Measurements from ENCODE around the gene GRID1. TPM values are rescaled to one million over a fixed set of nuclear protein-coding genes. Genes with fewer than 3 reads are reported as not detected.

GRID1 gene
- polyA plus RNA-seq, 1 of the 3 experiments (the other 2 are of a cell fraction) = 0.13 TPM

DNA sequence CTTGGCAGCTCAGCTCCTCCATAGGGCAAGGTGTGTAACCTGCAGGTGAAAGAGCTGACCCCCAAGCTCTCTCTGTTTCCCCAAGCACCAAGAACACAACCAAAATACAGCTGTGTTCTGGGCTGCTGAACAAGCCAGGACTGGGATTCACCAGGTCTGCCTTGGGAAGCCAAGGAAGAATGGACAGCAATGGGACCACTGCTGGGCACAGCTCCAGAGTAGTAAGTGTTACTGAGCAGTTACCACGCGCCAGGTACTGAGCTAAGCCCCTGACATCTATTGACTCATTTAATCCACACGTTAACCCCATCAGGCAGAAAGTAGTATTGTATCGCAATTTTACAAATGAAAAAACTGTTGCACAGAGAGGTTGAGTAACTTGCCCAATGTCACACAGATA lies 168.3 kb downstream of the GRID1 start (continued):
- no peak for TF ChIP-seq RCOR1 (IDR thresholded peaks at IDR 0.05; ENCODE audit: low read length)
- no peak for TF ChIP-seq ELF1 (IDR thresholded peaks at IDR 0.05)
- TF ChIP-seq FOXM1 (IDR thresholded peaks at IDR 0.05; ENCODE audit: low read depth) = no peak
- no peak for TF ChIP-seq FOXJ3 (CRISPR knock-in tag; IDR thresholded peaks at IDR 0.05)
- no peak for TF ChIP-seq EZH2phosphoT487 (IDR thresholded peaks at IDR 0.05; ENCODE audit: borderline replicate concordance, low read depth)
- TF ChIP-seq, protein P1, sequence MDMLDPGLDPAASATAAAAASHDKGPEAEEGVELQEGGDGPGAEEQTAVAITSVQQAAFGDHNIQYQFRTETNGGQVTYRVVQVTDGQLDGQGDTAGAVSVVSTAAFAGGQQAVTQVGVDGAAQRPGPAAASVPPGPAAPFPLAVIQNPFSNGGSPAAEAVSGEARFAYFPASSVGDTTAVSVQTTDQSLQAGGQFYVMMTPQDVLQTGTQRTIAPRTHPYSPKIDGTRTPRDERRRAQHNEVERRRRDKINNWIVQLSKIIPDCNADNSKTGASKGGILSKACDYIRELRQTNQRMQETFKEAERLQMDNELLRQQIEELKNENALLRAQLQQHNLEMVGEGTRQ (IDR thresholded peaks at IDR 0.05; ENCODE audit: borderline replicate concordance, low read depth, low read length) = no peak
- no peak for TF ChIP-seq CHD2 (IDR thresholded peaks at IDR 0.05; ENCODE audit: low read length, partially characterized antibody)
- no peak for TF ChIP-seq FOSL2 (IDR thresholded peaks at IDR 0.05; ENCODE audit: borderline replicate concordance, low read depth)

DNA sequence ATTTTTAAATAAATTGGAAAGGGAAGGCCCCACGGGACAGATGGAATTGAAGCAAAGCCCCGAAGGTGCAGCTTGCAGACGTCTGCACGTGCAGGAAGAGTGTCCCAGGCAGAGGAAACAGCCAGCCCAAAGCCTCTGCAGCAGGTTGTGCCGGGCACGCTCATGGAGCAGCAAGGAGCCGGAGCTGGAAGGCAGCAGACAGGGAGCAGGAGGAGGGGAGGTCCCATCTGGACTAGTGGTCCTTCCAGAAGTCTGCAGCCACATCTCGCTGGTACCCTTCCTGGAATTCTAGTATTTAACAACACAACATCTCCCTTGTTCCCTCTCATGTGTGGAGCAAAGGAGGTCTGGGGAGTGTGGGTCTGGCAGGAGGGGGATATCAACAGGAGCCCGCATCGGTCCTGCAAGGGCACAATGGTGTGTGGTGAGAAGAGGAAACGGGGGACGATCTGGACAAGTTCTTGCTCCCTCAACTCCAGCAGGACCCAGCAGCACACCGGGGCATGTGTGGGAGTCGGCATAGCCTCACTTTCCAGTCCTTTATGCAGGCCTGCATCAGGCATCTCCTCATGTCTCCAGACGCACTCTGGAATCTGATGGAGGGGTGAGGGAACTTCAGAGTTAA lies 169.3 kb downstream of the GRID1 start:
- H3K79me2 ChIP-seq (ENCODE audit: insufficient read depth) = no peaks in the 10 kb centered on the region
- H3K4me1 ChIP-seq (ENCODE audit: control insufficient read depth in 1 of 2, insufficient read depth in 2 of 2, low read depth in 1 of 2, low read length in 1 of 2) = peaks cover 0 to 4% of the 10 kb centered on the region in 2 experiments; a peak in 1 of 4 replicates
- WGBS (ENCODE audit: low lambda C conversion rate) = 42% methylated on average over 14 of the region's 15 CpGs
- H3K9me3 ChIP-seq = no peaks in the 10 kb centered on the region
- no peak overlapping the region for H3K27ac ChIP-seq (ENCODE audit: low read depth in 2 of 2, low read length in 1 of 2)
- H3K27me3 ChIP-seq (ENCODE audit: insufficient read depth) = no peaks in the 10 kb centered on the region
- TF ChIP-seq NFIC (IDR thresholded peaks at IDR 0.05; ENCODE audit: borderline replicate concordance) = no peak
- no peak for TF ChIP-seq ELF1 (IDR thresholded peaks at IDR 0.05)
- no peak for TF ChIP-seq SMC3 (IDR thresholded peaks at IDR 0.05; ENCODE audit: low read depth, low read length)
- TF ChIP-seq FOXJ3 (CRISPR knock-in tag; IDR thresholded peaks at IDR 0.05) = no peak
- TF ChIP-seq MEF2A (IDR thresholded peaks at IDR 0.05; ENCODE audit: borderline replicate concordance, low read depth) = no peak
- no peak for TF ChIP-seq GATA2 (CRISPR knock-in tag; IDR thresholded peaks at IDR 0.05)
- TF ChIP-seq RCOR1 (IDR thresholded peaks at IDR 0.05; ENCODE audit: low read length) = no peak
- no peak for TF ChIP-seq NRF1 (IDR thresholded peaks at IDR 0.05; ENCODE audit: low read depth, low read length)
- TF ChIP-seq FOSL2 (IDR thresholded peaks at IDR 0.05; ENCODE audit: borderline replicate concordance, low read depth) = no peak
- no peak for TF ChIP-seq EZH2phosphoT487 (IDR thresholded peaks at IDR 0.05; ENCODE audit: borderline replicate concordance, low read depth)
- no peak for TF ChIP-seq FOXM1 (IDR thresholded peaks at IDR 0.05; ENCODE audit: low read depth)
- TF ChIP-seq POLR2AphosphoS5 (IDR thresholded peaks at IDR 0.05; ENCODE audit: low read depth, low read length) = no peak
- TF ChIP-seq, protein P1 (IDR thresholded peaks at IDR 0.05; ENCODE audit: borderline replicate concordance, low read depth, low read length) = no peak
- TF ChIP-seq EP300 (IDR thresholded peaks at IDR 0.05; ENCODE audit: borderline replicate concordance in 1 of 2, low read depth in 1 of 2, low read length in 1 of 2) = no peak
- no peaks in the 10 kb centered on the region for H4K20me1 ChIP-seq (ENCODE audit: insufficient read depth)
- no peak overlapping the region for H3K9ac ChIP-seq
- H3K4me3 ChIP-seq (ENCODE audit: low read depth in 2 of 2, low read length in 1 of 2) = no peak overlapping the region
- no peak overlapping the region for H2AFZ ChIP-seq (ENCODE audit: low read depth)
- H3K9me2 ChIP-seq = no peaks in the 10 kb centered on the region
- no peaks in the 10 kb centered on the region for H3K36me3 ChIP-seq (replicated peaks in 1 of 2; ENCODE audit: control insufficient read depth in 1 of 2, insufficient read depth in 2 of 2, low read length in 1 of 2)
- no peak overlapping the region for H3K4me2 ChIP-seq
- CTCF ChIA-PET = no interaction called here
- H3F3A ChIP-seq (replicated peaks; ENCODE audit: insufficient read depth) = no peaks in the 10 kb centered on the region
- DNase-seq = no peak
- POLR2A ChIA-PET = no interaction called here
